Stimulated activated CD8-positive, alpha-beta memory T cell treated with anti-CD3 and anti-CD28 coated beads, Interleukin-7, amount 100 ng/mL, for 4 hours (primary cell): Measurements from ENCODE around the gene FAM241B.

Source experiments
- DNase-seq, 2 donors: peaks; one replicate each; pipeline ENCODE4 v3.0.0-alpha.2; 2020; ENCODE audit warnings: low read depth in 2 of 2

Gene FAM241B, protein sequence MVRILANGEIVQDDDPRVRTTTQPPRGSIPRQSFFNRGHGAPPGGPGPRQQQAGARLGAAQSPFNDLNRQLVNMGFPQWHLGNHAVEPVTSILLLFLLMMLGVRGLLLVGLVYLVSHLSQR

DNA sequence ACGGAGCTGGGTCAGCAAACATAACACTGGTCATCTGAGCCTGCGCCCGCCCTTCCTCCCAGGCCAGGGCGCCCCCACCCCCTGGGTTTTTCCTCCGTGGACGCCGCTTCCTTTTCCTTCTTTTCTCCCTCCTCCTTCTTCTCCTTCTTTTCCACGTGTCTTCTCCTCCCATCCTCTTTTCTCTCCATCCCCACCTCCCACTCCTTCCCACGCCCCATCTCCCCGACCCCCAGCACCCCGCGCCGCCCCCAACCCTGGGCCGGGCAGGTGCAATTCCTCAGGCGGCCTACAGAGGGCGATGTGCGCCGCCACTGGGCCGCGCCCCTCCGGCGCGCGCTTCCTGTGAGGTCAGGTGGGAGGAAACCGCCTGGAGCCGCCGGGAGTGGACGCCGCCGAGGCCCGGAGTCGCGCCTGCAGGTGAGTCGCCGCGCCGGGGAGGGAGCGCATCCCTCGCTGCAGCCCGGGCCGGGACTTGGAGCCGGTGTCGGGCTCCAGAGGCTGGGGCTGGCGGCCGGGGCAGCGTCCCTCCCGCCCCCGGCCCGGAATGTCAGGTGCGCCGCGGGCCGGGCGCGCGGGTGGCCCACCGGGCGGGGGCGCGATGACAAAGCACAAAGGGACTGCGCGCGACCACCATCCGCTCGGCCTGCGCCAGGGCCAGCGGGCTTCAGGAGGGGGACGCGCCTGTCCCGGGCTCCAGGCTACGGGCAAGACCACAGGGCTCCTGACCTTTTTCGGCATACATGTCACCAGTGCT is at the start of gene FAM241B:
FAM241B (plus strand) TSS at position 351 of the 754 bp plus-strand sequence. CDS start 1,497 bp downstream, outside the sequence.
- DNase-seq, result peak; percentile 21 to 56

GRCh38 chr10:69580435-69580834 is 49.6 kb upstream of the FAM241B start:
- DNase-seq, result no peak

GRCh38 chr10:69583106-69583505 is 46.9 kb upstream of the FAM241B start:
- no peak for DNase-seq

GRCh38 chr10:69584624-69585023 is 45.4 kb upstream of the FAM241B start:
- DNase-seq, result no peak

GRCh38 chr10:69588358-69588757 is 41.7 kb upstream of the FAM241B start:
- DNase-seq, result no peak

DNA sequence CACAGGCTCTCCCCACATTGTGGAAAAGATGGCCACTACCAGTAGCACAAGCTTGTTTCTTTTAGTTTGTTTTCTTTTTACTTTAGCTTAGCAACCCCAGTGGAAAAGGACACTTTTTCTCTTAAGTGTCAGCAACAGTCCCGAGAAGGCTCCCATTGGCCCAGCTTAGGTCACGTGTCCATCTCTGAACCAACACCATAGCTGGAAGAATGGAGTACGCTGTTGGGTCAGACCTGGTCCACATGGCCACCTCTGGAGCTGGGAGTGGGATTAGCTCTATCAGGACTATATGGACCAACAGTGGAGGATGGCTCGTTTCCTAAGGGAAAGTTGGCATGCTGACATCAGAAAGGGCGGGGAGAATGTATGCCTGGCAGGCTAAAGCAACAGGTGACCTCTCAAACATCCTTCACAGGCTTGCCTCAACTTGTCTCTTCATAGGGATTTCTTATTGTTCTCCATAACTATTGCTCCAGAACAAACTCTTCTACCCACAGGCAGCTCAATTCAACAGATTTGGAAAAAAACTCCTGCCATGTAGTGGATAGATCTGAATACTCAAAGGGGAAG is 29.2 kb upstream of the FAM241B start:
- no peak for DNase-seq

- no peak for DNase-seq
These were observed 21.0 kb upstream of the FAM241B start for GRCh38 chr10:69609077-69609476.

- no peak for DNase-seq
These were observed 17.3 kb upstream of the FAM241B start for GRCh38 chr10:69612760-69613159.

DNA sequence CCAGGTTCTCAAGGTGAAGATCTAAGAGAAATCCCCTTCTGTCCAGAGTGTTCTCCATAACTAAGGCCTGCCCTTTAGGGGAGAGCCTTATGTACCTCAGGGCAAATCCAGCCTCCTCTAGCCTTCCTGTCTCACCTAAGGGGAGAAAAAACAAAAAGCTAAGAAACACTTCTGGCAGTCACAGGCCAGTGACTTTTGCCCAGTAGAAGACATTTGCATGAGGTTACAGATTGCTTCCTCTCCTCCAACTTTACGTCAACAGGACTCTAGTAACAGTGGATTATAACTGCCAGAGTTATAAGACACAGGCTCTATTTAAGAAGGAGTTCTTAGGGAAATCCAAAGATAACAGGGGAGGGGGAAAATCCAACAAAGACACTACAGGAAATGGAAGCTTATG is 15.9 kb upstream of the FAM241B start:
- no peak for DNase-seq

DNA sequence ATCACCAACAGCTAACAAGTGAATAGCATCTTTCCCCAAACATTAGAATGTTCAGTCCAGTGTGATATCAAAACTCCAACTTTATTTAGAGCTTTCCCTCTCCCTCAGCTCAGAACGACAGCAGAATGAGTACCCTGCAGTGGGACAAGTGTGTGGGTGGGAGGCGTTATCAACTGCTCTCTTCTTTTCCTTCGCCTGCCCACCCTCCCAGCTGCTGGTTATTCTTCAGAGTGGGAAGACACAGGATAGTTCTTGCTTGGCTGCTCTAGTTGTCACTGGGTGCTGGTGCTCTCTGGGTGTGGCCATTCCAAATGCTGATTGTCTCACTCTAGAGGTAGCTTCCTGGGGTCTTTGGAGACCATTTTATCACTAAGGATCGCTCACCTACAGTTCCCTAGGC is 13.7 kb upstream of the FAM241B start:
- no peak for DNase-seq

DNA sequence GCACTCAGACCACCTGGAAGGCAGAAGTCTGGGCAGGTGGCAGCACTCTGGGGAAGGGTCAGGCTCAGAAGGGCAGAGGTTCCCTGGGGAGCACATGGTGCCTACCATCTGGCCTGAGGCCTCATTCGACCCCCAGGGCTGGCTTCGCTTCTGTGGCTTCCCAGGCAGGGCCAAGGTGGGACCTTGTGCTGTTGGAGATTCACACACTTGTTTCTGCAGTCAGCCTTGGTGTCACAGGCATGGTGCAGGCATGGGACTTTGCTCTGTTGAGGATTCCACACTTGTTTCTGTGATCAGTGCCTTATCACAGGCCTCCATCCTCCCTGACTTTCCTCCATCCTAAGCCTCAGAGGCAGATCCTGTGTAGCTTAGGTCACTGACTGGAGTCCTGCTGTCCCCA is 11.3 kb upstream of the FAM241B start:
- DNase-seq, result no peak

- no peak for DNase-seq
These were observed 10.4 kb upstream of the FAM241B start for GRCh38 chr10:69619626-69620025.

GRCh38 chr10:69620625-69621024 is 9.4 kb upstream of the FAM241B start:
- no peak for DNase-seq

DNA sequence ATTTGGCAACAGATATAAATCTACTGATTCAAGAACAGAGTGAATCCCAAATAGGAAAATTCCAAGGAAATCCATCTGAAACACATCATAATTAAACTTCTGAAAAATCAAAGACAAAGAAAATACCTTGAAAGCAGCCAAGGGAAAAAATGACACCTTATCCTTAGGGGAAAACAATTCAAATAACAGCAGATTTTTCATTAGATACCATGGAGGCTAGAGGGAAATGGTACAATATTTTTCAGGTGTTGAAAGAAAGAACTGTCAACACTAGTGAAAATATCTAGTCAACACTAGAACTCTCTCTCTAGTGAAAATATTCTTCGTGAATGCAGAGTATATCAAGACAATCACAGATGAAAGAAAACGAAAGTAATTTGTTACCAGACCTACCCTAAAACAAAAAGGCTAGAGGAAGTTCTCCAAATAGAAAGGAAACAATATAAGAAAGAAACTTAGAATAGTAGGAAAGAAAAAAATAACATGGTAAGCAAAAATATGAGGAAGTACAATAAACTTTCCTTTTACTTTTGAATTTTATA is 5.7 kb upstream of the FAM241B start:
- no peak for DNase-seq

DNA sequence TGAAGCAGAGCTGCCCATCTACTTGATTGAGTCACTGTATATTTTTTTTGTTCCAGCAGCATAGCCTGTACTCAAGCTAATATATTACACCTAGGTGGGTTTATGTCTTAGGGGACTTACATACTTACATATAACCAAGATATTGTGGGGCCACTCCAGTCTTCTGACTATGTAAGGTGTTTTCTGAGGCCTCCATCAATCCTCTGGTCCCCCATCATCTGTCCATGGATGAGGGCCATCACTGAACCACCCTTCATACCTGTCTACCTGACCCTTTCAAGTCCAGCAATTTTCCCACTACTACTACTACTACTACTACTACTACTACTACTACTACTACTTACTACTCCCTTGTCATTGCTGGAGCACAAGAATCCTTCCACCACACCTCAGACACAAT is 3.2 kb upstream of the FAM241B start:
- no peak for DNase-seq

DNA sequence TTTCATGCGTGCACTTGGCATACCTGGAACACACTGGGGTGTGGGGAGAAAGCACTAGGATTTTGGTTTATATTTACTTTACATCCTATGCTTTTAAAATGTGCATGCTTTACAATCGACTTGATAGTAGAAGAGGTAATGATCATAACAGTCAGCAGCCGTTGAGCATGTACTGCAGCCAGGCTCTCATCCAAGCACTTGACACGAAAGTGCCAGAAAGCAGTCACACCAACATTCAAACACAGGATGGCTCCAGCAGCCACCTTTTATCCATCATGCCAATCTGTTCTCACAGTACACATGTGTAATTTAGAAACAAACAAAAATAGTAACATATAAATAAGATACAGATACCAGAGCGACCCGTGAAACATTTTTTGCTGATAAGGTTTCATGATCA is 1.2 kb upstream of the FAM241B start:
- no peak for DNase-seq

- no peak for DNase-seq
These were observed 539 bp upstream of the FAM241B start for GRCh38 chr10:69629519-69629896.

DNA sequence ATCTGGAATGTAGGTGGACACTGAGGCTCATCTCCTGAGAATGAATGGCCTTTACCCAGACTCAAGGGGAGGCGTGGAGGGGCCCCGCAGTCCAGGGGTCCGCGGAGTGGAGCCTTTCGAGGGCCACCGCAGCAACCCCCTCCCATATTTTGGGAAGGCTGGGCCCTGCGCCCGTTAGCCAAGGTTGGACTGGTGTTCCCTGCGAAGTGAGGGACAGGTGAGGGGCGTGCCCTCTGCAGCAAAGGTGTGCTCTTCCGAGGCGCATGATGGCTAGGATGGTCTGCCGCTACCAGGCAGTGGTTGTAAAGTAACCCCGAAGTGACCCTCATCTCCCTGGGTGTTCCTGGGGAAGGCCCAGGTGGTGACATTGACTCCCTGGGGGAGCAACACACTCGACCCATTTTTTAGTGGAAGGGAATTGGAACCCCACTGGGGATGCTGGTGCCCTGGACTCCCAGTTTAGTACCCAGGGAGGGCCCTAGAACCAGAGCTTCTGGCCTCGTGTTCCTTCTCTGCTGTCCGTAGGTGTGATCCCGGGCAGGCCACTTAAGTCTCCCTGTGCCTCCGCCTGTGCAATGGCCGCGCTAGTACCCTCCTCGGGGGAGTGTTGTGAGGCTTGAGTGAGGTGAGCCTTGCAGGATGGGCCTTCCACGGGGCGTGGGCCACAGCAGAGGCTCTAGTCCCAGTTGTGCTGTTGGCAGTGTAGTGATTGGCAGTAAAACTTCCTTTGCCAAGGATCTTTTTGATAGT is 779 bp downstream of the FAM241B start:
- DNase-seq, result no peak

GRCh38 chr10:69631566-69631965 is 1.5 kb downstream of the FAM241B start:
- DNase-seq, result no peak

DNA sequence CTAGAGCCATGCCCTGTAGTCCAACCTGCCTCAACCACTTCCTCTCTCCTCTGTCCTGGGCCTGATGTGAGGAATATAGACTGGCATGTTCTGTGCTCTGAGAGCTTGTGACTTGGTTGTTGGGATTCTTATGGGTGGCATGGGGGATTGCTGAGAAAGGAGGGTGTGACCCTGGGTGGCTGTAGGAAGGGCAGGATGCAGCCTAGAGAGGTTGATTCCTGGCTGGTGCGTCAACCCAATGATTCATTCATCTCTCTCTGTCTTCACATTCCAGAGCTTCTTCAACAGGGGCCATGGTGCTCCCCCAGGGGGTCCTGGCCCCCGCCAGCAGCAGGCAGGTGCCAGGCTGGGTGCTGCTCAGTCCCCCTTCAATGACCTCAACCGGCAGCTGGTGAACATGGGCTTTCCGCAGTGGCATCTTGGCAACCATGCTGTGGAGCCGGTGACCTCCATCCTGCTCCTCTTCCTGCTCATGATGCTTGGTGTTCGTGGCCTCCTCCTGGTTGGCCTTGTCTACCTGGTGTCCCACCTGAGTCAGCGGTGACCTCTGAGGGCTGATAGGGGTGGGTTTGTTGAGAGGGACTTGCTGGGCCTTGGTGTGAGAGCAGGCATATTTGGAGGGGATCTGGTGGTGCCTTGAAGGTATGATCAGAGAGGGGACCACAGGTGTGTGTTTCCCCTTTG is 2.6 kb downstream of the FAM241B start:
- no peak for DNase-seq

GRCh38 chr10:69633673-69634635 is 3.9 kb downstream of the FAM241B start:
- no peak for DNase-seq
